GM23338 (cell line): ENCODE results near the gene SLC36A4. TPM values are rescaled to one million over a fixed set of nuclear protein-coding genes. Genes with fewer than 3 reads are reported as not detected.

ENCODE experiments used
- ATAC-seq: fragments of 200-7000 bp; cut with Tn5 transposase; 3 replicates; pipeline ENCODE4 v1.9.1; 2020
- DNase-seq: peaks from one replicate; pipeline ENCODE4 v3.0.0-alpha.2; 2015; ENCODE audit warnings: low spot score
- H2AFZ ChIP-seq: fragments of 200-600 bp; sonication (generic); 2 replicates; pipeline ENCODE4 v1.8.0; 2016; ENCODE audit warnings: antibody characterized with exemption, mild to moderate bottlenecking, moderate library complexity
- H3F3A ChIP-seq: fragments of 200-600 bp; sonication (generic); replicated peaks from 2 replicates; pipeline ENCODE4 v1.8.0; 2017; ENCODE audit warnings: antibody characterized with exemption, mixed run types, low read depth
- H3K27ac ChIP-seq: fragments of 200-600 bp; sonication (generic); 2 replicates; pipeline ENCODE4 v1.6.1; 2016; ENCODE audit warnings: low read depth
- H3K27me3 ChIP-seq: fragments of 200-600 bp; sonication (generic); 2 replicates; pipeline ENCODE4 v1.8.0; 2016; ENCODE audit warnings: mild to moderate bottlenecking, mixed run types, moderate library complexity; ENCODE audit not compliant: insufficient read depth
- H3K36me3 ChIP-seq: fragments of 200-600 bp; sonication (generic); 2 replicates; pipeline ENCODE4 v1.8.0; 2016; ENCODE audit warnings: mild to moderate bottlenecking; ENCODE audit not compliant: insufficient read depth
- H3K4me1 ChIP-seq: fragments of 200-600 bp; sonication (generic); 2 replicates; pipeline ENCODE4 v1.8.0; 2016; ENCODE audit warnings: mild to moderate bottlenecking, moderate library complexity; ENCODE audit not compliant: insufficient read depth
- H3K4me2 ChIP-seq: fragments of 200-600 bp; sonication (generic); 2 replicates; pipeline ENCODE4 v1.7.1; 2017; ENCODE audit warnings: mixed run types
- H3K4me3 ChIP-seq: fragments of 200-600 bp; sonication (generic); 2 replicates; pipeline ENCODE4 v1.6.1; 2016; ENCODE audit warnings: mixed run types
- H3K79me2 ChIP-seq: fragments of 200-600 bp; sonication (generic); replicated peaks from 2 replicates; pipeline ENCODE4 v1.8.0; 2017; ENCODE audit warnings: mild to moderate bottlenecking; ENCODE audit not compliant: insufficient read depth
- H3K9me2 ChIP-seq: fragments of 200-600 bp; sonication (generic); 2 replicates; pipeline ENCODE4 v1.8.0; 2017; ENCODE audit not compliant: insufficient read depth
- H4K20me1 ChIP-seq: fragments of 200-600 bp; sonication (generic); replicated peaks from 2 replicates; pipeline ENCODE4 v1.8.0; 2017; ENCODE audit warnings: mild to moderate bottlenecking; ENCODE audit not compliant: insufficient read depth
- H3K27ac Mint-ChIP-seq: 2 replicates; pipeline ENCODE4 v1.8.0; 2020; ENCODE audit warnings: inconsistent platforms, mild to moderate bottlenecking, moderate library complexity, mixed read lengths
- H3K27me3 Mint-ChIP-seq: 3 replicates; pipeline ENCODE4 v1.8.0; 2022; ENCODE audit warnings: low read depth, mild to moderate bottlenecking, moderate library complexity, mixed read lengths, inconsistent platforms; ENCODE audit not compliant: insufficient read depth, poor library complexity
- H3K36me3 Mint-ChIP-seq: 3 replicates; pipeline ENCODE4 v1.8.0; 2021; ENCODE audit warnings: low read depth, mild to moderate bottlenecking, inconsistent platforms, moderate library complexity, mixed read lengths
- H3K4me1 Mint-ChIP-seq: 3 replicates; pipeline ENCODE4 v1.8.0; 2020; ENCODE audit warnings: mild to moderate bottlenecking, inconsistent platforms, mixed read lengths
- H3K4me3 Mint-ChIP-seq: 3 replicates; pipeline ENCODE4 v1.8.0; 2021; ENCODE audit warnings: moderate library complexity, mild to moderate bottlenecking, inconsistent platforms, mixed read lengths
- H3K9me3 Mint-ChIP-seq: 3 replicates; pipeline ENCODE4 v1.8.0; 2020; ENCODE audit warnings: moderate library complexity, mild to moderate bottlenecking, inconsistent platforms, mixed read lengths
- CREB1 ChIP-seq: fragments of 250-450 bp; sonication (Bioruptor Pico); IDR thresholded peaks from 2 replicates; pipeline ENCODE4 v1.5.0; 2020; ENCODE audit warnings: low read depth, mild to moderate bottlenecking, moderate library complexity
- EZH2 ChIP-seq: fragments of 200-600 bp; sonication (generic); IDR thresholded peaks from one replicate; pipeline ENCODE4 v1.8.0; 2017; ENCODE audit warnings: antibody characterized with exemption, mild to moderate bottlenecking, low read depth; ENCODE audit not compliant: unreplicated experiment
- EZH2phosphoT487 ChIP-seq: fragments of 200-600 bp; sonication (generic); IDR thresholded peaks from one replicate; pipeline ENCODE4 v1.8.1; 2018; ENCODE audit warnings: antibody characterized with exemption; ENCODE audit not compliant: unreplicated experiment
- JUNB ChIP-seq: IDR thresholded peaks from one replicate; pipeline ENCODE4 v1.6.1; 2016; ENCODE audit warnings: antibody characterized with exemption; ENCODE audit not compliant: unreplicated experiment
- NANOG ChIP-seq: IDR thresholded peaks from 2 replicates; pipeline ENCODE4 v1.6.1; 2016; ENCODE audit warnings: antibody characterized with exemption, borderline replicate concordance
- POLR2AphosphoS5 ChIP-seq: IDR thresholded peaks from 2 replicates; pipeline ENCODE4 v1.6.1; 2016; ENCODE audit warnings: antibody characterized with exemption, low read depth
- STAT1 ChIP-seq: IDR thresholded peaks from one replicate; pipeline ENCODE4 v1.6.1; 2016; ENCODE audit warnings: antibody characterized with exemption; ENCODE audit not compliant: unreplicated experiment
- ZNF114 ChIP-seq: fragments of 250-450 bp; sonication (Bioruptor Pico); IDR thresholded peaks from 2 replicates; pipeline ENCODE4 v1.5.0; 2020; ENCODE audit warnings: mild to moderate bottlenecking, moderate library complexity
- ZNF331 ChIP-seq: fragments of 250-450 bp; sonication (Bioruptor Pico); IDR thresholded peaks from 2 replicates; pipeline ENCODE4 v1.5.0; 2020; ENCODE audit warnings: low read depth, mild to moderate bottlenecking, moderate library complexity
- polyA plus RNA-seq: library from polyadenylated mRNA; unstranded; fragments of >200 nt; fragmentation: Nextera tagmentation; extraction: Ambion mirVana; gene quantifications from 2 replicates; pipeline ENCODE4 v1.2.1, GENCODE V29; 2016
- total RNA-seq: library from RNA; depleted of rRNA; stranded (reverse); fragments of >200 nt; shearing (Covaris generic); gene quantifications from 2 replicates; pipeline ENCODE4 v1.2.3, GENCODE V29; 2014
- TF ChIP-seq, protein P1 (sequence below), 2 experiments: fragments of 200-600 bp in 1 of 2; sonication (generic) in 1 of 2; conservative IDR thresholded peaks; 2 replicates each; pipeline versions ENCODE4 v1.5.1 to v1.6.1; 2016 to 2017; ENCODE audit warnings: antibody characterized with exemption in 2 of 2, low read depth in 2 of 2, mild to moderate bottlenecking in 2 of 2, moderate library complexity in 1 of 2
- TF ChIP-seq, protein P2 (sequence below): IDR thresholded peaks from one replicate; pipeline ENCODE4 v1.6.1; 2018; ENCODE audit warnings: antibody characterized with exemption; ENCODE audit not compliant: unreplicated experiment
- TF ChIP-seq, protein P3 (sequence below): fragments of 250-450 bp; sonication (Bioruptor Pico); IDR thresholded peaks from 2 replicates; pipeline ENCODE4 v1.5.0; 2020; ENCODE audit warnings: mild to moderate bottlenecking, moderate library complexity
- TF ChIP-seq, protein P4 (sequence below): IDR thresholded peaks from 2 replicates; pipeline ENCODE4 v1.6.1; 2016; ENCODE audit warnings: antibody characterized with exemption

Gene SLC36A4
- total and polyA plus RNA-seq, 2 experiments from 2014 or later: 24.9 to 34.6 TPM

DNA sequence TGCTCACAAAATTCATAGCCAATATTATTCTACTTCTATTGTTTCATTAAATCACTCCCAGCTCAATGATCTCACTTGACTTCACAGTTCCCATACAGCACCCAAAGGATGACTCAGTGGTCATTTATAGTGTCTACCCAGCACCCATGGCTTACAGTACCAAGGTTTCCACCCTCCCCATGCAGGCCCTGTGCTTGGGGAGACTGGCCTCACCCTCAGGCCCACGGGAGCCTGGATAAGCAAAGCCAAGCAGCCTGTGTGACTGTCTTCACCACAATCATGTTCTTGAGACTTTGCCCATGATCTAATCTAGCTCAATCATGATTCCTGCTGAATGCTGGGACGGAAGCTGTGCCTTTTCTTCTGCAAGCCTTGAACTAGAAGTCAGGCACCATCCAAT, 97.6 kb downstream of the SLC36A4 start:
- H3K9me3 Mint-ChIP-seq: peaks cover 17% of the 10 kb centered on the region
- no peaks in the 10 kb centered on the region for H3K9me2 ChIP-seq
- H3K4me3 Mint-ChIP-seq: no peak overlapping the region
- H3K27me3 Mint-ChIP-seq: no peaks in the 10 kb centered on the region
- no peak overlapping the region; the same call in 1 of the 2 replicates for H2AFZ ChIP-seq
- H3K27ac ChIP-seq: no peak overlapping the region
- H3K36me3 ChIP-seq: no peaks in the 10 kb centered on the region
- H4K20me1 ChIP-seq: no peaks in the 10 kb centered on the region
- no peak for ATAC-seq
- no peak for DNase-seq
- no peak overlapping the region for H3K27ac Mint-ChIP-seq
- peaks cover 6% of the 10 kb centered on the region; the same call in 2 of the 3 replicates for H3K36me3 Mint-ChIP-seq
- H3K4me2 ChIP-seq: no peak overlapping the region
- no peaks in the 10 kb centered on the region for H3K27me3 ChIP-seq
- TF ChIP-seq, protein P1, sequence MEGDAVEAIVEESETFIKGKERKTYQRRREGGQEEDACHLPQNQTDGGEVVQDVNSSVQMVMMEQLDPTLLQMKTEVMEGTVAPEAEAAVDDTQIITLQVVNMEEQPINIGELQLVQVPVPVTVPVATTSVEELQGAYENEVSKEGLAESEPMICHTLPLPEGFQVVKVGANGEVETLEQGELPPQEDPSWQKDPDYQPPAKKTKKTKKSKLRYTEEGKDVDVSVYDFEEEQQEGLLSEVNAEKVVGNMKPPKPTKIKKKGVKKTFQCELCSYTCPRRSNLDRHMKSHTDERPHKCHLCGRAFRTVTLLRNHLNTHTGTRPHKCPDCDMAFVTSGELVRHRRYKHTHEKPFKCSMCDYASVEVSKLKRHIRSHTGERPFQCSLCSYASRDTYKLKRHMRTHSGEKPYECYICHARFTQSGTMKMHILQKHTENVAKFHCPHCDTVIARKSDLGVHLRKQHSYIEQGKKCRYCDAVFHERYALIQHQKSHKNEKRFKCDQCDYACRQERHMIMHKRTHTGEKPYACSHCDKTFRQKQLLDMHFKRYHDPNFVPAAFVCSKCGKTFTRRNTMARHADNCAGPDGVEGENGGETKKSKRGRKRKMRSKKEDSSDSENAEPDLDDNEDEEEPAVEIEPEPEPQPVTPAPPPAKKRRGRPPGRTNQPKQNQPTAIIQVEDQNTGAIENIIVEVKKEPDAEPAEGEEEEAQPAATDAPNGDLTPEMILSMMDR (conservative IDR thresholded peaks at IDR 0.05; ENCODE audit: low read depth in 2 of 2): no peak
- TF ChIP-seq JUNB (no peak), NANOG (no peak), ZNF331 (CRISPR knock-in tag) (no peak), CREB1 (CRISPR knock-in tag) (no peak), ZNF114 (CRISPR knock-in tag) (no peak), POLR2AphosphoS5 (no peak), EZH2 (no peak), EZH2phosphoT487 (no peak), STAT1 (no peak)
- TF ChIP-seq, protein P2, sequence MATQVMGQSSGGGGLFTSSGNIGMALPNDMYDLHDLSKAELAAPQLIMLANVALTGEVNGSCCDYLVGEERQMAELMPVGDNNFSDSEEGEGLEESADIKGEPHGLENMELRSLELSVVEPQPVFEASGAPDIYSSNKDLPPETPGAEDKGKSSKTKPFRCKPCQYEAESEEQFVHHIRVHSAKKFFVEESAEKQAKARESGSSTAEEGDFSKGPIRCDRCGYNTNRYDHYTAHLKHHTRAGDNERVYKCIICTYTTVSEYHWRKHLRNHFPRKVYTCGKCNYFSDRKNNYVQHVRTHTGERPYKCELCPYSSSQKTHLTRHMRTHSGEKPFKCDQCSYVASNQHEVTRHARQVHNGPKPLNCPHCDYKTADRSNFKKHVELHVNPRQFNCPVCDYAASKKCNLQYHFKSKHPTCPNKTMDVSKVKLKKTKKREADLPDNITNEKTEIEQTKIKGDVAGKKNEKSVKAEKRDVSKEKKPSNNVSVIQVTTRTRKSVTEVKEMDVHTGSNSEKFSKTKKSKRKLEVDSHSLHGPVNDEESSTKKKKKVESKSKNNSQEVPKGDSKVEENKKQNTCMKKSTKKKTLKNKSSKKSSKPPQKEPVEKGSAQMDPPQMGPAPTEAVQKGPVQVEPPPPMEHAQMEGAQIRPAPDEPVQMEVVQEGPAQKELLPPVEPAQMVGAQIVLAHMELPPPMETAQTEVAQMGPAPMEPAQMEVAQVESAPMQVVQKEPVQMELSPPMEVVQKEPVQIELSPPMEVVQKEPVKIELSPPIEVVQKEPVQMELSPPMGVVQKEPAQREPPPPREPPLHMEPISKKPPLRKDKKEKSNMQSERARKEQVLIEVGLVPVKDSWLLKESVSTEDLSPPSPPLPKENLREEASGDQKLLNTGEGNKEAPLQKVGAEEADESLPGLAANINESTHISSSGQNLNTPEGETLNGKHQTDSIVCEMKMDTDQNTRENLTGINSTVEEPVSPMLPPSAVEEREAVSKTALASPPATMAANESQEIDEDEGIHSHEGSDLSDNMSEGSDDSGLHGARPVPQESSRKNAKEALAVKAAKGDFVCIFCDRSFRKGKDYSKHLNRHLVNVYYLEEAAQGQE: no peak
- TF ChIP-seq, protein P3, sequence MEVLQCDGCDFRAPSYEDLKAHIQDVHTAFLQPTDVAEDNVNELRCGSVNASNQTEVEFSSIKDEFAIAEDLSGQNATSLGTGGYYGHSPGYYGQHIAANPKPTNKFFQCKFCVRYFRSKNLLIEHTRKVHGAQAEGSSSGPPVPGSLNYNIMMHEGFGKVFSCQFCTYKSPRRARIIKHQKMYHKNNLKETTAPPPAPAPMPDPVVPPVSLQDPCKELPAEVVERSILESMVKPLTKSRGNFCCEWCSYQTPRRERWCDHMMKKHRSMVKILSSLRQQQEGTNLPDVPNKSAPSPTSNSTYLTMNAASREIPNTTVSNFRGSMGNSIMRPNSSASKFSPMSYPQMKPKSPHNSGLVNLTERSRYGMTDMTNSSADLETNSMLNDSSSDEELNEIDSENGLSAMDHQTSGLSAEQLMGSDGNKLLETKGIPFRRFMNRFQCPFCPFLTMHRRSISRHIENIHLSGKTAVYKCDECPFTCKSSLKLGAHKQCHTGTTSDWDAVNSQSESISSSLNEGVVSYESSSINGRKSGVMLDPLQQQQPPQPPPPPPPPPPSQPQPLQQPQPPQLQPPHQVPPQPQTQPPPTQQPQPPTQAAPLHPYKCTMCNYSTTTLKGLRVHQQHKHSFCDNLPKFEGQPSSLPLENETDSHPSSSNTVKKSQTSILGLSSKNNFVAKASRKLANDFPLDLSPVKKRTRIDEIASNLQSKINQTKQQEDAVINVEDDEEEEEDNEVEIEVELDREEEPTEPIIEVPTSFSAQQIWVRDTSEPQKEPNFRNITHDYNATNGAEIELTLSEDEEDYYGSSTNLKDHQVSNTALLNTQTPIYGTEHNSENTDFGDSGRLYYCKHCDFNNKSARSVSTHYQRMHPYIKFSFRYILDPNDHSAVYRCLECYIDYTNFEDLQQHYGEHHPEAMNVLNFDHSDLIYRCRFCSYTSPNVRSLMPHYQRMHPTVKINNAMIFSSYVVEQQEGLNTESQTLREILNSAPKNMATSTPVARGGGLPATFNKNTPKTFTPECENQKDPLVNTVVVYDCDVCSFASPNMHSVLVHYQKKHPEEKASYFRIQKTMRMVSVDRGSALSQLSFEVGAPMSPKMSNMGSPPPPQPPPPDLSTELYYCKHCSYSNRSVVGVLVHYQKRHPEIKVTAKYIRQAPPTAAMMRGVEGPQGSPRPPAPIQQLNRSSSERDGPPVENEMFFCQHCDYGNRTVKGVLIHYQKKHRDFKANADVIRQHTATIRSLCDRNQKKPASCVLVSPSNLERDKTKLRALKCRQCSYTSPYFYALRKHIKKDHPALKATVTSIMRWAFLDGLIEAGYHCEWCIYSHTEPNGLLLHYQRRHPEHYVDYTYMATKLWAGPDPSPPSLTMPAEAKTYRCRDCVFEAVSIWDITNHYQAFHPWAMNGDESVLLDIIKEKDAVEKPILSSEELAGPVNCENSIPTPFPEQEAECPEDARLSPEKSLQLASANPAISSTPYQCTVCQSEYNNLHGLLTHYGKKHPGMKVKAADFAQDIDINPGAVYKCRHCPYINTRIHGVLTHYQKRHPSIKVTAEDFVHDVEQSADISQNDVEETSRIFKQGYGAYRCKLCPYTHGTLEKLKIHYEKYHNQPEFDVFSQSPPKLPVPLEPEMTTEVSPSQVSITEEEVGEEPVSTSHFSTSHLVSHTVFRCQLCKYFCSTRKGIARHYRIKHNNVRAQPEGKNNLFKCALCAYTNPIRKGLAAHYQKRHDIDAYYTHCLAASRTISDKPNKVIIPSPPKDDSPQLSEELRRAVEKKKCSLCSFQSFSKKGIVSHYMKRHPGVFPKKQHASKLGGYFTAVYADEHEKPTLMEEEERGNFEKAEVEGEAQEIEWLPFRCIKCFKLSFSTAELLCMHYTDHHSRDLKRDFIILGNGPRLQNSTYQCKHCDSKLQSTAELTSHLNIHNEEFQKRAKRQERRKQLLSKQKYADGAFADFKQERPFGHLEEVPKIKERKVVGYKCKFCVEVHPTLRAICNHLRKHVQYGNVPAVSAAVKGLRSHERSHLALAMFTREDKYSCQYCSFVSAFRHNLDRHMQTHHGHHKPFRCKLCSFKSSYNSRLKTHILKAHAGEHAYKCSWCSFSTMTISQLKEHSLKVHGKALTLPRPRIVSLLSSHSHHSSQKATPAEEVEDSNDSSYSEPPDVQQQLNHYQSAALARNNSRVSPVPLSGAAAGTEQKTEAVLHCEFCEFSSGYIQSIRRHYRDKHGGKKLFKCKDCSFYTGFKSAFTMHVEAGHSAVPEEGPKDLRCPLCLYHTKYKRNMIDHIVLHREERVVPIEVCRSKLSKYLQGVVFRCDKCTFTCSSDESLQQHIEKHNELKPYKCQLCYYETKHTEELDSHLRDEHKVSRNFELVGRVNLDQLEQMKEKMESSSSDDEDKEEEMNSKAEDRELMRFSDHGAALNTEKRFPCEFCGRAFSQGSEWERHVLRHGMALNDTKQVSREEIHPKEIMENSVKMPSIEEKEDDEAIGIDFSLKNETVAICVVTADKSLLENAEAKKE (CRISPR knock-in tag): no peak
- TF ChIP-seq, protein P4, sequence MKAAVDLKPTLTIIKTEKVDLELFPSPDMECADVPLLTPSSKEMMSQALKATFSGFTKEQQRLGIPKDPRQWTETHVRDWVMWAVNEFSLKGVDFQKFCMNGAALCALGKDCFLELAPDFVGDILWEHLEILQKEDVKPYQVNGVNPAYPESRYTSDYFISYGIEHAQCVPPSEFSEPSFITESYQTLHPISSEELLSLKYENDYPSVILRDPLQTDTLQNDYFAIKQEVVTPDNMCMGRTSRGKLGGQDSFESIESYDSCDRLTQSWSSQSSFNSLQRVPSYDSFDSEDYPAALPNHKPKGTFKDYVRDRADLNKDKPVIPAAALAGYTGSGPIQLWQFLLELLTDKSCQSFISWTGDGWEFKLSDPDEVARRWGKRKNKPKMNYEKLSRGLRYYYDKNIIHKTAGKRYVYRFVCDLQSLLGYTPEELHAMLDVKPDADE: no peak
- H3K4me1 Mint-ChIP-seq: peaks cover 7% of the 10 kb centered on the region; the same call in 2 of the 3 replicates
- H3K79me2 ChIP-seq: no peaks in the 10 kb centered on the region
- H3K4me3 ChIP-seq: no peak overlapping the region
- H3K4me1 ChIP-seq: 0 out of 2 replicates have a peak, but pooled peaks cover 3% of the 10 kb centered on the region
- no peaks in the 10 kb centered on the region for H3F3A ChIP-seq
